Stimulated activated CD4-positive, alpha-beta T cell treated with anti-CD3 and anti-CD28 coated beads, Interleukin-1b, Interleukin-23, amount 100 ng/mL, for 1 hour (primary cell): Measurements from ENCODE around the gene PPP4R3B.

Experiments
- DNase-seq, 2 donors: peaks; one replicate each; pipeline ENCODE4 v3.0.0-alpha.2; 2020; ENCODE audit warnings: low read depth in 2 of 2

PPP4R3B gene

GRCh38 chr2:55617175-55618024, at the start of gene PPP4R3B:
TSS of gene PPP4R3B (minus strand) at chr2:55617622. CDS start at chr2:55617285, 337 bp downstream.
- DNase-seq = peak; percentile 88 to 95

GRCh38 chr2:55653255-55653654, 35.8 kb upstream of the PPP4R3B start:
- DNase-seq = no peak

- DNase-seq = no peak
These were observed 31.8 kb upstream of the PPP4R3B start for GRCh38 chr2:55649211-55649610.

GRCh38 chr2:55636831-55637230, 19.4 kb upstream of the PPP4R3B start:
- no peak for DNase-seq

- DNase-seq = no peak
These were observed 11.5 kb upstream of the PPP4R3B start for GRCh38 chr2:55628931-55629330.

GRCh38 chr2:55627915-55628314, 10.5 kb upstream of the PPP4R3B start:
- DNase-seq = no peak

GRCh38 chr2:55621802-55622201, 4.4 kb upstream of the PPP4R3B start:
- DNase-seq = no peak

- no peak for DNase-seq
These were observed 2.8 kb upstream of the PPP4R3B start for GRCh38 chr2:55620123-55620779.

- no peak for DNase-seq
These were observed 1.0 kb upstream of the PPP4R3B start for GRCh38 chr2:55618275-55619055.

GRCh38 chr2:55618025-55618274, 528 bp upstream of the PPP4R3B start:
- DNase-seq = no peak

GRCh38 chr2:55616551-55617174, 759 bp downstream of the PPP4R3B start:
- no peak for DNase-seq

GRCh38 chr2:55611997-55612396, 5.4 kb downstream of the PPP4R3B start:
- DNase-seq = no peak

GRCh38 chr2:55610954-55611743, 6.3 kb downstream of the PPP4R3B start:
- no peak for DNase-seq

- no peak for DNase-seq
These were observed 7.4 kb downstream of the PPP4R3B start for GRCh38 chr2:55609938-55610578.

- DNase-seq = no peak
These were observed 8.1 kb downstream of the PPP4R3B start for GRCh38 chr2:55609193-55609794.

GRCh38 chr2:55607717-55608116, 9.7 kb downstream of the PPP4R3B start:
- no peak for DNase-seq

GRCh38 chr2:55604027-55604565, 13.3 kb downstream of the PPP4R3B start:
- DNase-seq = no peak

GRCh38 chr2:55601849-55602248, 15.6 kb downstream of the PPP4R3B start:
- DNase-seq = no peak

GRCh38 chr2:55598056-55598795, 19.2 kb downstream of the PPP4R3B start:
- DNase-seq = no peak
